IPS-11a (cell line): ENCODE measurements around the gene PRRC1.
A peak's percentile ranks its signal among the peaks of the same experiment; 100 is the strongest.

Source experiments
- H3K4me3 ChIP-seq: one replicate; pipeline ENCODE4 v1.5.1; 2013; ENCODE audit warnings: low read depth, low read length, control low read depth

Gene PRRC1

GRCh38 chr5:127517480-127518318, at the start of gene PRRC1:
Gene PRRC1 (plus strand): TSS chr5:127517640. CDS start chr5:127523480, 5,840 bp downstream.
- H3K4me3 ChIP-seq = peak within 1 kb of the TSS; percentile 92

- no peak overlapping the region for H3K4me3 ChIP-seq
Observed at GRCh38 chr5:127471211-127471610, 46.2 kb upstream of the PRRC1 start.

- no peak overlapping the region for H3K4me3 ChIP-seq
Observed at GRCh38 chr5:127472700-127473099, 44.7 kb upstream of the PRRC1 start.

DNA sequence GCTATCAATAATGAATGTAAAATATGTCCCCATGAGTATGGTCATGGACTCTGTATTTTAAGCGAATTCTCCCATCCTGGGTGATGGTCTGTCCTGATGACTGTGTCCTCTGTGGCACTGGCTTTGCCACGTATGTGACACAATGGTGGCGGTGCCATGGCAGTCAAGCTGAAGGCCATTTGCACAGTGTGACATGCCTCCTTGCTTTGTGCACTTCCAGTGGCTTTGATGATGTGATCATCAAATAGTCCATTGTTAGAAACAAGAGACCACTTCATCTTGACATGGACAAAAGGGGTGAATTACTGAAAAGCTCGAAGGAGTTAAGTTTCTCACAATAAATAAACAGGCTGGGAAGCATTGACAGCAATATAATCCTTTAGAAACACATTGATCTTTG, 31.0 kb upstream of the PRRC1 start:
- no peak overlapping the region for H3K4me3 ChIP-seq

DNA sequence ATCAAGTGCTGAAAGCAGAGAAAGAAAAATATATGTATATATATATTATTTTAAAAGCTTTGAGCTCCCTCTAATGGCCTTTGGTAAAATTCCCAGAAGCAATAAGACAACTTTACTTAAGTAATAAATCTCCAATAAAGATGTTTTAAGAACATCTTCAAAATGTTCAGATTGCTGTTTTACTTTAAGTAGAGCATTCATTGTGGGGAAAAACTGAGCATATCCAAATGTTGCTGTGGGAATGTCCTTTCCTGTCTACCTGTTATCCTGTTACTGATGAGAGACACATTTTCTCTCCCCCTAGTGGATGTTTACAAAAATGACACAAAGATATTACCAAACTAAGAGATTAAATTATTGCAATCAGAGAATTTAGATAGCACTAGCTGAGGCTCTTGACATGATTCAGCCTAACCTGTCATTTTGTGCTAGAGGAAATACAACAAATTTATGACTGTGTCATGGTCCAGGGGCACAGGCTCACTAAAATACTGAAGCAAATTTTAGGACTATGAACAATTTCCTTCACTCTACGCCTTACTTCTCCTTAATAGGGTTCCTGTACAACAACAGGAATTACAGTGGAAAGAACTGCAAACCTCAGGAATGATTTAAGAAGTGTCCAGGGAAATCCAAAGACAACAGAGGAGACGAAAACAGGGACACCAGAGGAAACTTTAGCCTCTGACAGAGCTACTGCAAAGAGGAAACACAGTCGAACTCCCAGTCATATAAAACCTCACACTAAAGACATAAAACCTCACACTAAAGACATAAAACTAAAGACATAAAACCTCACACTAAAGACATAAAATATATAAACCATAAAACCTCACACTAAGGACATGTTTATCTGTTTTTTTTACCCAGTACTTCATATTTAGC, 24.3 kb upstream of the PRRC1 start:
- no peak overlapping the region for H3K4me3 ChIP-seq

GRCh38 chr5:127498548-127498947, 18.9 kb upstream of the PRRC1 start:
- H3K4me3 ChIP-seq = no peak overlapping the region

DNA sequence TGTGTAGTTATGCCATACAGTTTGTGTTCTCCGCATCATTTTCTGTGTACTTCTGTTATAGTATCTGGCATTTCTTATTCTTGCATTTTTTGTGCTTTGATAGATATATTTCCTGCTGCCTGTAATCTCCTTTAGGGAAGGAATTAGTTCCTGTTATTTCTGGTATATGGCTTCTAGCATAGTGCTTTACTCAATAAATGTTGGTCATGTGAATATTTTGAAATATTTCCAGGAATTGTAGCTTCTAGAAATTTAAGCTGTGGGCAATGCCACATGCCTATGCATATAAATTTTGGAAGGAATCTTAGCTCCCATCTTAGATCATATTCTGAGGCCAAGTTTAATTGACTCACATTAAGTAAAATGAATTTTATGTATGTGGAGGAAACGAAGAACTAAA, 11.5 kb upstream of the PRRC1 start:
- no peak overlapping the region for H3K4me3 ChIP-seq

GRCh38 chr5:127506616-127507015, 10.8 kb upstream of the PRRC1 start:
- H3K4me3 ChIP-seq = no peak overlapping the region

DNA sequence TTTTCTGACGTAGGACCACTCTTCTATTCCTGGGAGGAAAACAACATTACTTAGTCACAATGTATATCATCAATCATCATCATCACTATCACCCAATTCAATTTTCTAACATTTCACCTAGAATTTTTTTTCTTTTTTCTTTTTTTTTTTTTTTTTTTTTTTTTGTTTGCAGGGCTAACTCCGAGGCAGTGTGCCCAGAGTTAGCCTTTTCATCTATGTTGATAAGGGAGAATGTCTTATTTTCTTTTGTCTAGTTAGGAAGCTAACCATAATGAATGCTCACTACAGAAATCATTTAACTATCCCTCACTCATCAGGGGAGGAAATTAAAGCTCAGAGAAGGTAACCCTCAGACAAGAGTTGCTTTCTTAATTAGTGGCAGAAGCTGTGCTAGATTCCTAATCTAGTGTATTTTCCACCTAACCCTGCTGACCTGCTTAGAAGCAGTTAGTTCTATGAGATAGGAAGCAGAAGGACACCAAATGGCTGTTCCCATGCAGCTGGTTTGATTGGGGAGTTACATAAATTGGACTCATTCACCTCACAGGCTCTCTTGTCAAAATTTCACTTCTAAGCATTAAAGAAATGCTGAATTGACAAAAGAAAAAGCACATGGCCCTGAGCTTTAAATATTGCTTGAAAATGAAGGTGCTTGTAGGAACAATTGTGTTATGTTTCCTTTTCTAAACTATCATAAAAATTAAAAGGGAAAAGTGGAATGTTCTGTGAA, 8.6 kb upstream of the PRRC1 start:
- H3K4me3 ChIP-seq = no peak overlapping the region

- H3K4me3 ChIP-seq = no peak overlapping the region
Observed at GRCh38 chr5:127513408-127513970, 4.0 kb upstream of the PRRC1 start.

DNA sequence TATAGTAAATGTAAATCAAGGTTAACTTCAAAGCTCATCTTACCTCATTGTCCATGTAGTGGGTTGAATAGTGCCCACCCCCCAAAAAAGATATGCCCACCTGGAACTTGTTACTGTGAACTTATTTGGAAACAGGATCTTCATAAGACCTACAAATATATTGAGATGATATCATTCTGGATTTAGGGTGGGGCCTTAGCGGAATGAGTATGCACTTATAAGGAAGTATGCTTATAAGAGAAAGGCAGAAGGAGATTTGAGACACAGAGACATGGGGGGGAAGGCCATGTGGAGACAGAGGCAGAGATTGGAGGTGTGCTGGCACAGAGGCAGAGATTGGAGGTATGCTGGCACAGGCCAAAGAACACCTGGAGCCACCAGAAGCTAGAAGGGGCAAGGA, 2.6 kb upstream of the PRRC1 start:
- no peak overlapping the region for H3K4me3 ChIP-seq

DNA sequence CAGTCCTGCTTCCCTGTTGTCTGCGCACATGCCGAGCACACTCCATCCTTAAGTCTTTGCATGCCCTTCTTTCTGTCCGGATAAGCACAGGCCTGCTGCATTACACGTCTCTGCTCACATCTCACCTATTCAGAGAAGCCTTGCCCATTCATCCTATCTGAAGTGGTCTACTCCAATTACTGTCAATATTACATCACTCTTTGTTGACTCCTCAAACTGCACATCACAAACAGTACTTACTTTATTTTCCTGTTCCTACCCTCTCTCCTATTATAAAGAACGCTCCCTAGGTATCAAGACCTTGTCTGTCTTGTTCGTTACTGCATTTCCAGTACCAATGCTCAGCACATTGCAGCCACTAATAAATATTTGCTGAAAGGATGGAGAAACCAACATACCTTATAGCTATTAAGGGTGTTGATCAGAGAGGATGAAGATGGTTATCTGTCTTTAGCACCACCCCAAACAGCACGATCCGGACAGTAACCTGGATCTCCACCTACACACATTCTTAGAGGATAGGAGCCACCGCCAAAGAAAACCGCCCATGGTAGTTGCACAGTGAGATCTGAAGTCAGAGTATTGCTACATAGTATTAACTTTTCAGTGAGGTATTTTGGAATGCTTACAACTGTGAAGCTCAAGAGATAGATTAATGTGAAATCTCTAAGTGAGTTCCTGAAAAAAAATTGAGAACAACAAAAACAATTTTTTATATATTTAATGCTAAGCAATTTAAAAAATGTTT, 1.6 kb upstream of the PRRC1 start:
- no peak overlapping the region for H3K4me3 ChIP-seq

DNA sequence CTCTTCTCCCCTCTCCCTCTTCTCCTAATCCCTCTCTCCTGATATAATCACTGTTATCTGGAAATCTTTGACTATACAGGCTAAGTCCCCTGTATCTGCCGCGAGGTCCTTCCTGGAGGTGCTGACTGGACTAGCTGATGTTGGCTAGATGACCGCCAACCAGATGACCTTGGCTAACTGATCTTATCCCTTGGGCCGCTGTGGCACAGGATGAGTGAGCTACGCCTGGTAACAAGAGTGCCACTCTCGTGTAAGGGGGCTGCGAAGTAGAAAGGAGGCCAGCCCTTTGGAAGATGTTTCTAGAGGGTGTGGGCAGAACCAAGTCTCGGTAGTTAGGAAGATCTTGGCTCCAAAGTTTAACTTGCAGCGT, 345 bp upstream of the PRRC1 start:
- H3K4me3 ChIP-seq = peak overlapping the region; percentile 25

GRCh38 chr5:127518319-127518621, 830 bp downstream of the PRRC1 start:
- peak overlapping the region; percentile 92 for H3K4me3 ChIP-seq

- H3K4me3 ChIP-seq = no peak overlapping the region
Observed at GRCh38 chr5:127519527-127519926, 2.1 kb downstream of the PRRC1 start.

GRCh38 chr5:127521138-127521770, 3.8 kb downstream of the PRRC1 start:
- H3K4me3 ChIP-seq = no peak overlapping the region

DNA sequence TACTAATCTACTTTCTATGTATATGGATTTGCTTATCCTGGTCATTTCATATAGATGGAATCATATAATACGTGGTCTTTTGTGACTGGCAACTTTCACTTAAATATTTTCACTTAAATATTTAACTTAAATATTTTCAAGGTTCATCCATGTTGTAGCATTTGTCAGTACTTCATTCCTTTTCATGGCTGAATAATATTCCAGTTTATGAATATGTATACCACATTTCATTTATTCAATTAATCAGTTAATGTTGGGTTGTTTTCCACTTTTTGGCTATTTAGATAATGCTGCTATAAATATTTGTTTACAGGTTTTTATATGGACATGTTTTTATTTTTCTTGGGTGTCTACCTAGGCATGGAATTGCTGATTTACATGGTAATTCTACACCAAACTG, 7.7 kb downstream of the PRRC1 start:
- H3K4me3 ChIP-seq = no peak overlapping the region

DNA sequence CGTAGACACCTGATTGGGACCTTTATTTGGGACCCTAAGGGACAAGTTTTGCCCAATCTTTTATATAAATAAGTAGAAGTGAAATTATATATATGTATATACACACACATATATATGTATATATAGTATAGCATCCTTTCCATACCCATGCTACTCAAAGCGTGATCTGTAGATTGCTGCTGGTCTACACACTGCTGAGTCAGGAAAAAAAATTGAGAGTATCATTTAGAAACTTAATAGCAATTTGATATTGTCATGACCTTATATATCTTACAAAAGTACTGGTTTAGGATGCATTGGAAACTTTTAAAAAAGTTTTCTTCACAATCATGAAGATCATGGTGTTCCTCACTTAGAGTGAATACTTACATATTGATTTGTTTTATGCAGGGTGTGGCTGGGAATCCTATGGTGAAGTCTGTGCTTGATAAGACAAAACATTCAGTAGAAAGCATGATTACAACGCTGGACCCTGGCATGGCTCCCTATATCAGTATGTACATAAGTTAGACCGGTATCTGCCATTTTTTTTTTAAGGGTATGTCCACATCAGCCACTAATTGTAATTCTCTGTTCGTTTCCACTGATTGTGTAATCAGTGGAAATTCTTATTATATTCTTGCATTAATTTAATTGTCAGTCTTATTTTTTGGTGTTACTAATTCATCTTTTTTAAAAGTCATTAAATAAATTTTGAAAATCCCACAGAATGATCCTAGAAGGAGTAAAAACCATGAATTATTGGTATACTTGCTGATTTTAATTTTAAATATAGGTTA, 12.7 kb downstream of the PRRC1 start:
- no peak overlapping the region for H3K4me3 ChIP-seq

GRCh38 chr5:127536687-127537086, 19.2 kb downstream of the PRRC1 start:
- no peak overlapping the region for H3K4me3 ChIP-seq
